ENCODE measurements around the gene LUC7L3. TPM values are rescaled to one million over a fixed set of nuclear protein-coding genes. Genes with fewer than 3 reads are reported as not detected.
"Not testable (repeated sequence)": the region's sequence is repeated elsewhere in the genome, so short reads cannot be mapped to it uniquely, and the experiment has no call there.

Gene LUC7L3
- total RNA-seq, 2 donors from 2014 or later = 49.4 to 66.9 TPM

DNA sequence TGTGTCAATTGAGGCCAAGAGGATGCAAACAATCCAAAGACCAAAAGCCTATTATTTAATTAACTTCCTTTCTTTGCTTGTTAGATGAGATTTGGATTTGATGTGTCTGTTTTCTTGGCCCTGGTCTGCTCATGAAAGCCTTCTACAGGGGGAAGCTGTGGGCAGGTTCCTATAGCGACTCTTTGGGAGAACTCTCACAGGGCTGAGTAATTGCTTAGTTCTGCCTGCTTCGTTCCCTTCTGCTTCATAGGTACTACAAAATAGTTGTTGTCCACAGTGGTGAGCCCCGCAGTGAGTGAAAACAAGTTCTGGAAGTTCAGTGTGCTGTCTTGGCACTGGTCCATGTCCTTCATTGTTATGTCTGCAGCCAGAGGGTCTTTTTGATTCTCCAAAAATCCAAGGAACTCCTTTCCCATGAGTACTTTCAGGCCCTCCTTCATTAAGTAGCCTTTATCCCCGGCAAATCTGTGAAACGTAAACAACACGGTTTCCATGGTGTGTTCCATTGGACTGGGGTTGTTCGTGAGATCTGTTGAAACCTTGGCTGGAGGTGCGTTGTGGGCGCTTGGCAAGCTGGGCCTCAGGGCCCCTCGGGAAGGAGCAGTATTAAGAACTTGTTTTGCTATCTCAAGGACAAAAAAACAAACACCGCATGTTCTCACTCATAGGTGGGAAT lies 77.9 kb downstream of the LUC7L3 start:
- no peak for ATAC-seq
- DNase-seq = no peak
- intact Hi-C loops (cut with DNase I) = no loop called here

DNA sequence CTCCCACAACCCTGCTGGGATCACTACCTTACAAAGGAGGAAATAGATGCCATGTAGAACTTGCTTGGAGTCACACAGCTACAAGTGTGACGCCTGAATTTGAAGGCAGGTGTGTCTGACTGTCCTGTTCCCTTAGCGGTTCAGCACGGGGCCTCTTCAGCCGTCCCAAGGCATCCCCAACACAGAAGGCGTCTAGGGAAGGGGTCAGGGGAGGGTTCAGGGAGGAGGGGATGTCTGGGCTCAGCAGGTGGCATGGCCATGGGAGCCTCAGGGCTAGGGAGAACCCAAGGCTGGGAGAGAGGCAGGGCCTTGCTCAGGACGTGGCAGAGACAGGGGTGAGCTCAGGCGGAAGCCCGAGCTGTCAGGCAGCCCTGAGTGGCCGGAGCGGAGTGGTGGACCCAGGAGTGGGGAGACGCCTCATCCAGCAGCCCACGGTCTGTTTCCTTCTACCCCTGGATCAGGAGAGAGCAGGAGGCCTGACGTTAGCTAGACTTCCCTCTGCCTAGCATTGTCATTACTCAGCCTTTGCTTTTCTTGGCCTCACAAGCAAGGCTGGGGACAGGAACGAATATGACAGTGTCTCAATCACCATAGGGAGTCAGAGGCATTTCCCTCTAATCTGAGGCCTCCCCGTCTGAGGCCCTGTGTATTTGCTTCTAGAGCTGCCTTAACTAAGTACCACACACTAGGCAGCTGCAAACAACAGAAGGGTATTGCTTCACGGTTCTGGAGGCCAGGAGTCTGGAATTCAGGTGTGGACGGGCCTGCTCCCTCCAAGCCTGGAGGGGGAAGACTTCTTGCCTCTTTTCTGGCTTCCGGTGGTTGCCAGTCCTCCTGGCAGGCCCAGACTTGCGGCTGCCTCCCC lies 79.3 kb downstream of the LUC7L3 start:
- no peak for DNase-seq
- ATAC-seq = no peak
- intact Hi-C loops (cut with DNase I) = no loop called here

- no peak for ATAC-seq
- no peak for DNase-seq
- intact Hi-C loops (cut with DNase I) = no loop called here
Observed at GRCh38 chr17:50799582-50799981, 80.2 kb downstream of the LUC7L3 start.

GRCh38 chr17:50800196-50800700 lies 80.8 kb downstream of the LUC7L3 start:
- ATAC-seq = no peak
- DNase-seq = no peak
- intact Hi-C loops (cut with DNase I) = no loop called here

GRCh38 chr17:50802609-50803571 lies 83.5 kb downstream of the LUC7L3 start:
- intact Hi-C loops (cut with DNase I) = no loop called here
- no peak for ATAC-seq
- DNase-seq = no peak

DNA sequence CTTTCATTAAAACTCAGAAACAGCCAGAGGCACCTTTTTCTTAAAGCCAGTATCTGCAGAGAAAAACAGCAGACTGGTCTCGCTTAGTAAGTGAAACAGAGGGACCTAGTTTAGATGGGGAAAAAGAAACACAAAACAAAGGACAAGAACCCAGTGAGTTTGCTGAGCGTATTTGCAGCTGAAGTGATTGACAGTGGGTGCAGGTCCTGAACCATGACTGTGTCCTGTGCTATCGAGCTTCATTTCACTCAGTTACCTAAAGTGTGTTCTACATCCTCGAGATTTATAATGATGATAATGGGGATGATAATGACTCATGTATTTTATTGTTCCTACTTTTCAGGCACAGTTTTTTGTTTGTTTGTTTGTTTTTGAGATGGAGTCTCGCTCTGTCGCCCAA lies 84.3 kb downstream of the LUC7L3 start:
- no peak for ATAC-seq
- intact Hi-C loops (cut with DNase I) = no loop called here
- DNase-seq = no peak

DNA sequence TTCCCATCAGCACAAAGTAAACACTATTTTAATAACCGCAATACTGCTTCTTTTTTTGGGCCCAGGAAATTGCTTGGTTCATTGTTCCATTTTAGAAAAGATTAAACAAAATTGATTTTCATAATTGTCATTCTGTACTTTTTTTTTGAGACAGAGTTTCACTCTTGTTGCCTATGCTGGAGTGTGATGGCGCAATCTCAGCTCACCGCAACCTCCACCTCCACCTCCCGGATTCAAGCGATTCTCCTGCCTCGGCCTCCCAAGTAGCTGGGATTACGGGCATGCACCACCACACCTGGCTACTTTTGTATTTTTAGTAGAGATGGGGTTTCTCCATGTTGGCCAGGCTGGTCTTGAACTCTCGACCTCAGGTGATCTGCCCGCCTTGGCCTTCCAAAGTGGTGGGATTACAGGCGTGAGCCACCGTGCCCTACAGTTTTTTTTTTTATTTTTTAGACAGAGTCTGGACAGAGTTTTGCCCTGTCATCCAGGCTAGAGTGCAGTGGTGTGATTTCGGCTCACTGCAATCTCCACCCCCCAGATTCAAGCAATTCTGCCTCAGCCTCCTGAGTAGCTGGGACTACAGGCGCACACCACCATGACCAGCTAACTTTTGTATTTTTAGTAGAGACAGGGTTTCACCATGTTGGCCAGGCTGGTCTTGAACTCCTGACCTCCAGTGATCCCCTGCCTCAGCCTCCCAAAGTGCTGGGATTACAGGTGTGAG lies 85.5 kb downstream of the LUC7L3 start:
- ATAC-seq; intact Hi-C loops (cut with DNase I); DNase-seq: not testable (repeated sequence)

DNA sequence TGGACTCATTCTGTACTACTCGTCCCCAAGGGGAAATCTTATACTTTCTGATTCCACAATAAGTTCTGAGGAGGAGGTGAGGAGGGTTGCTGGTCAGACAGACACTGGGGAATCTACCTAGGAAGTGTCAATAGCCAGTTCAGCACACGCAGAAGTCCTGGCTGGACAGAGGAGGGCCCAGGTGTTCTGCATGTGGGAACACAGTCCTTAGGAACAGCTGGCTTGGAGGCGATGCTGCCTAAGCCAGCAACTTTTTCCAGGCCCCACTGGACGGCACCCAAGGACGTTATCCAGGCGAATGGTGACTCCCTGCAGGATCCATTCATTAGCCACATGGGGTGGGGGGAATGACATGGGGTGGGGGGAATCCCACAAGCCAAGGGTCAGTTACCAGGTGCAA lies 86.1 kb downstream of the LUC7L3 start:
- intact Hi-C loops (cut with DNase I) = no loop called here
- DNase-seq (no peak), ATAC-seq (no peak)

Small RNAs within 50 kb of the gene (microRNA-seq; reads per million reads assigned to microRNA genes)
- gene MIR8059 = 0 reads per million in 2 donors

Other genes starting within 250 kb of the LUC7L3 start
- gene RSAD1, start 240.7 kb upstream of the LUC7L3 start, total RNA-seq = 10 to 100 TPM; 31.6 to 38.8 TPM
- gene MYCBPAP, start 211.2 kb upstream of the LUC7L3 start, total RNA-seq = under 1 TPM; 0.39 to 0.59 TPM
- 10 to 100 TPM in 1 of 2 donors, 1 to 10 TPM in 1; 7.0 to 16.1 TPM for gene EPN3, start 186.9 kb upstream of the LUC7L3 start, total RNA-seq
- gene SPATA20, start 172.4 kb upstream of the LUC7L3 start, total RNA-seq = 10 to 100 TPM; 41.0 to 41.1 TPM
- 1 to 10 TPM; 5.7 to 6.9 TPM for gene CACNA1G, start 158.9 kb upstream of the LUC7L3 start, total RNA-seq
- 1 to 10 TPM; 1.4 to 5.2 TPM for gene ABCC3, start 84.7 kb upstream of the LUC7L3 start, total RNA-seq
- gene ANKRD40, start 11.7 kb upstream of the LUC7L3 start, total RNA-seq = 10 to 100 TPM; 43.8 to 45.4 TPM
- not detected for gene ANKRD40CL, start 47.9 kb downstream of the LUC7L3 start, total RNA-seq
- under 1 TPM; 0.15 to 0.50 TPM for gene WFIKKN2, start 116.0 kb downstream of the LUC7L3 start, total RNA-seq
- 10 to 100 TPM; 57.9 to 63.2 TPM for gene TOB1, start 146.8 kb downstream of the LUC7L3 start, total RNA-seq

All from left cardiac atrium (tissue), 4 donors.